LNCaP clone FGC (cell line): Measurements from ENCODE around the gene FGF14.

Source experiments
- DNase-seq: peaks from one replicate; pipeline ENCODE4 v3.0.0-alpha.2; 2011; ENCODE audit warnings: low read depth
- H3K4me3 ChIP-seq: 2 replicates; pipeline ENCODE4 v1.5.1; 2011; ENCODE audit warnings: mild to moderate bottlenecking, low read depth, low read length, control low read depth
- CTCF ChIP-seq: IDR thresholded peaks from 2 replicates; pipeline ENCODE4 v1.5.1; 2012; ENCODE audit warnings: mild to moderate bottlenecking; ENCODE audit not compliant: control insufficient read depth, insufficient read depth; ENCODE audit errors: extremely low read depth

FGF14 gene

GRCh38 chr13:102316732-102317131, 85.1 kb downstream of the FGF14 start:
- TF ChIP-seq CTCF: no peak
- no peak for DNase-seq
- H3K4me3 ChIP-seq: no peak overlapping the region

- DNase-seq: no peak
- TF ChIP-seq CTCF: no peak
Observed at GRCh38 chr13:102312841-102313240, 89.0 kb downstream of the FGF14 start.

GRCh38 chr13:102311901-102312300, 89.9 kb downstream of the FGF14 start:
- no peak for TF ChIP-seq CTCF
- DNase-seq: no peak
- H3K4me3 ChIP-seq: no peak overlapping the region

More at GRCh38 chr13:102312841-102313240, 89.0 kb downstream of the FGF14 start:
- no peak overlapping the region for H3K4me3 ChIP-seq

- no peak overlapping the region for H3K4me3 ChIP-seq
- no peak for DNase-seq
- TF ChIP-seq CTCF: no peak
Observed at GRCh38 chr13:102311419-102311796, 90.4 kb downstream of the FGF14 start.

- H3K4me3 ChIP-seq: no peak overlapping the region
- no peak for TF ChIP-seq CTCF
- DNase-seq: no peak
Observed at GRCh38 chr13:102310691-102311418, 91.0 kb downstream of the FGF14 start.

GRCh38 chr13:102309110-102309509, 92.7 kb downstream of the FGF14 start:
- TF ChIP-seq CTCF: no peak
- DNase-seq: no peak
- no peak overlapping the region for H3K4me3 ChIP-seq

- H3K4me3 ChIP-seq: no peak overlapping the region
- DNase-seq: no peak
- no peak for TF ChIP-seq CTCF
Observed at GRCh38 chr13:102302534-102302933, 99.3 kb downstream of the FGF14 start.
